C4-2B (cell line): ENCODE data around the gene PSMG2.
"Not testable (repeated sequence)": the region's sequence is repeated elsewhere in the genome, so short reads cannot be mapped to it uniquely, and the experiment has no call there.

Experiments used
- H3K27ac ChIP-seq: fragments of 450-650 bp; 2 replicates; pipeline ENCODE4 v1.5.1; 2017
- CTCF ChIP-seq: fragments of 450-650 bp; conservative IDR thresholded peaks from 2 replicates; pipeline ENCODE4 v1.5.1; 2017; ENCODE audit warnings: mild to moderate bottlenecking
- ZFX ChIP-seq: fragments of 450-650 bp; IDR thresholded peaks from 2 replicates; pipeline ENCODE4 v1.6.1; 2017

Gene PSMG2

DNA sequence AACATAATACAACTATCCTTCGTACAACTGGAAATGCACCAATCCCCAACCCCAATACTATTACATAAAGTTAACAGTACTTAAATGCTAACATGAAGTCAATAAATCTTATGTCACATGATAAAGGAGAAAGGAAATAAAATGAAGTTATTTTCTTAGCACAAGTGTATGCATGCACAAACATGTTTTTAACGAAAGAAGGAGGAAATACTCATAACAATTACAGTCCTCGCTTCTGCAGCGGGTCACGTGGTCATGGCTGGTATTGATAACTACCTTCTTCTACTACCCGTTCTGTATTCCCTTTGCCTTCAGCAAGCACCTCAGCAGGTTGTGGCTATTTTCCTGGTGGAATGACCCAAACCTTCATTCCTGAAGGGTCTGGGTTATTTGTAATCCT, 51.7 kb downstream of the PSMG2 start:
- TF ChIP-seq CTCF (no peak), ZFX (no peak)

GRCh38 chr18:12755606-12756005, 52.8 kb downstream of the PSMG2 start:
- H3K27ac ChIP-seq: not testable (repeated sequence)

More for the DNA sequence above, 51.7 kb downstream of the PSMG2 start:
- H3K27ac ChIP-seq: no peak overlapping the region

DNA sequence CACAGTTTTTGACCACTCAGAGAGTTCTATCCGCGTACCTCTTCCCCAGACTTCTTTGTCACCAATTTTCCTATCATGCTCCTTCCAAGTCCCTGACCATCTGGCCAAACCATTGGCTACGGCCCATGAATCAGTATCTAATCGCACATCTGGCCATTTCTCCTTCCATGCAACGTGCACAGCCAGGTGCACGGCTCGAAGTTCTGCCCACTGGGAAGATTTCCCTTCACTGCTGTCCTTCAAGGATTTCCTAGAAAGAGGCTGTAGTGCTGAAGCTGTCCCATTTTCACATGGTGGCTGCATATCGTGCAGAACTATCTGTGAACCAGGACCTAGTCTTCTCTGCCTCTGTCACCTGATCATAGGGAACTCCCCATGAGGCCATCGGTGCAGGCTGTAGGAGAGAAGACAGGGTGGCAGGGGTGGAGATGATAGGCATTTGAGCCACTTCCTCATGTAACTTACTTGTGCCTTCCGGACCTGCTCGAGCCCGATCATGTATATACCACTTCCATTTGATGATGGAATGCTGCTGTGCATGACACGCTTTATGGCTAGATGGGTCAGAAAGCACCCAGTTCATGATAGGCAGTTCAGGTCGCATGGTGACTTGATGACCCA, 53.9 kb downstream of the PSMG2 start:
- not testable (repeated sequence) for H3K27ac ChIP-seq

- H3K27ac ChIP-seq: not testable (repeated sequence)
Observed at GRCh38 chr18:12758566-12758965, 55.7 kb downstream of the PSMG2 start.

GRCh38 chr18:12765126-12765525, 62.3 kb downstream of the PSMG2 start:
- H3K27ac ChIP-seq: no peak overlapping the region
- TF ChIP-seq CTCF (no peak), ZFX (no peak)

- TF ChIP-seq ZFX: no peak
- TF ChIP-seq CTCF: no peak
- H3K27ac ChIP-seq: no peak overlapping the region
Observed at GRCh38 chr18:12765586-12765985, 62.7 kb downstream of the PSMG2 start.

GRCh38 chr18:12766986-12767433, 64.2 kb downstream of the PSMG2 start:
- no peak; the same call in 1 of the 2 replicates for TF ChIP-seq CTCF
- no peak for TF ChIP-seq ZFX
- H3K27ac ChIP-seq: no peak overlapping the region

DNA sequence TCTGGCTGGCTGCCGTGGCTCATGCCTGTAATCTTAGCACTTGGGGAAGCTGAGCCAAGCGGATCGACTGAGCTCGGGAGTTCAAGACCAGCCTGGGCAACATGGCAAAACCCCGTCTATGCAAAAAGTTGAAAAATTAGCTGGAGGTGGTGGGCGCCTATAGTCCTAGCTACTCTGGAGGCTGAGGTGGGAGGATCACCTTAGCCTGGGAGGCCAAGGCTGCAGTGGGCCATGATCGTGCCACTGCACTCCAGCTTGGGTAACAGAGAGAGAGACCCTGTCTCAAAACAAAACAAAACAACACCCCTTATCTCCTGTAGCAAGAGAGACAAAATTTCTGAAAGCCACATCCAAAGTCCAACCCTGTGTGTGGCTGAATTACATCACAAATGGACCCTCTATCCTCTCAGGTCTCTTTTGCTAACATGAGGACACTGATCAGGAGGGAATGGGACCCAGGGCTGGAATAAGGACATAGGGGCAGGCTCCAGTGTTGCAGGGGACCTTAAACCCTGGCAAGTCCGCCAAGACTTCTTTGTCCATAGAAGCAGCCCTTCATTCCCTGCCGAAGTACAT, 64.8 kb downstream of the PSMG2 start:
- TF ChIP-seq ZFX (no peak), CTCF (no peak)
- no peak overlapping the region for H3K27ac ChIP-seq

DNA sequence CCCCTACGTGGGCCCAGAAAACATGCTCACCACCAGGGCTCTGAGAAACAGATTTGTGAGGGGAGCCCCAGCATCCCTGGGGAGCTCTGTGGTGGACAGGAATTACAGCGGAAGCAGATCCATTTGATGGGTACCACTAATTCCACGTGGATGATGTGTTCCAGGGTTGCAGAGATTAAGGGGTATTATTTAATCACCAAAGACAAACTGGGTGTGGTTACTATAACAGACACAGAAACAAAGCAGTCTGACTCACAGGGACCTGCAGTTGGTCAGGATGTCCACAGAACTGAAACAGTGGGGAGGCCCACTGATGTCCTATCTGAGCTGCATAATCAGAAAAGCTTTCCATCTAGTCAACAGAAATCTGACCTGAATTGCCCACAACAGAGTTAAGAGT, 65.8 kb downstream of the PSMG2 start:
- H3K27ac ChIP-seq: no peak overlapping the region
- TF ChIP-seq CTCF (no peak), ZFX (no peak)
